ENCODE measurements around the gene PLEKHH3. TPM values are rescaled to one million over a fixed set of nuclear protein-coding genes. Genes with fewer than 3 reads are reported as not detected.

The PLEKHH3 gene
- polyA plus RNA-seq, 1 donor (not counting 4 experiments of a cell fraction or from before 2014, with no cell fraction given): 4.9 TPM

GRCh38 chr17:42677012-42677857 lies 441 bp upstream of the PLEKHH3 start:
- Histone ChIP-seq H3K9me3 (ENCODE audit: control insufficient read depth, low read depth, low read length) (no peaks in the 10 kb centered on the region), H3K9me1 (ENCODE audit: control insufficient read depth, extremely low read depth, insufficient read depth, low read length) (no peaks in the 10 kb centered on the region), H3K36me3 (ENCODE audit: control insufficient read depth in 2 of 2, extremely low read depth in 1 of 2, insufficient read depth in 2 of 2, low read length in 2 of 2) (peaks cover 4 to 9% of the 10 kb centered on the region in 2 experiments), H2AFZ (ENCODE audit: control insufficient read depth, low read length) (peak overlapping the region; percentile 79), H3K79me2 (ENCODE audit: control insufficient read depth, insufficient read depth, low read length) (peaks cover 16% of the 10 kb centered on the region), H3K9ac (ENCODE audit: control insufficient read depth, extremely low read depth, insufficient read depth, low read length) (peak overlapping the region; percentile 85), H3K27me3 (ENCODE audit: control insufficient read depth, extremely low read depth, insufficient read depth, low read length) (no peaks in the 10 kb centered on the region), H4K20me1 (ENCODE audit: control insufficient read depth, extremely low read depth, insufficient read depth, low read length) (peaks cover 6% of the 10 kb centered on the region), H3K27ac (ENCODE audit: control insufficient read depth, insufficient read depth, low read length) (peak overlapping the region; percentile 95), H3K4me2 (ENCODE audit: control insufficient read depth, extremely low read depth, insufficient read depth, low read depth, low read length) (peak overlapping the region; percentile 96), H3K4me3 (ENCODE audit: control insufficient read depth in 2 of 3, extremely low read depth in 1 of 3, insufficient read depth in 2 of 3, low read depth in 1 of 3, low read length in 3 of 3) (peak overlapping the region; percentile 92 to 93 (median 92)), H3K4me1 (ENCODE audit: control insufficient read depth, extremely low read depth, insufficient read depth, low read length) (peaks cover 57% of the 10 kb centered on the region)
- DNase-seq (ENCODE audit: low read depth, low spot score): peak; percentile 97
- dilution Hi-C loops (cut with MboI; ENCODE audit: extremely low pct_ligation_motif_present, low sequenced_read_pairs): no loop called here
- no peak for TF ChIP-seq CTCF (optimal IDR thresholded peaks at IDR 0.05 in 1 of 3, IDR thresholded peaks at IDR 0.05 in 1 of 3, conservative IDR thresholded peaks at IDR 0.05 in 1 of 3; ENCODE audit: extremely low read depth in 1 of 3, insufficient read depth in 2 of 3, low read length in 3 of 3)
- no peak for TF ChIP-seq EZH2 (IDR thresholded peaks at IDR 0.05; ENCODE audit: low read length)
- peak; percentile 83 for FAIRE-seq

GRCh38 chr17:42675965-42676423 lies 800 bp downstream of the PLEKHH3 start:
- TF ChIP-seq EZH2 (IDR thresholded peaks at IDR 0.05; ENCODE audit: low read length): no peak
- no peak for TF ChIP-seq CTCF (optimal IDR thresholded peaks at IDR 0.05 in 1 of 3, IDR thresholded peaks at IDR 0.05 in 1 of 3, conservative IDR thresholded peaks at IDR 0.05 in 1 of 3; ENCODE audit: extremely low read depth in 1 of 3, insufficient read depth in 2 of 3, low read length in 3 of 3)
- peaks cover 66% of the 10 kb centered on the region for H3K4me1 ChIP-seq (ENCODE audit: control insufficient read depth, extremely low read depth, insufficient read depth, low read length)
- peak overlapping the region; percentile 92 to 93 (median 92) for H3K4me3 ChIP-seq (ENCODE audit: control insufficient read depth in 2 of 3, extremely low read depth in 1 of 3, insufficient read depth in 2 of 3, low read depth in 1 of 3, low read length in 3 of 3)
- no peaks in the 10 kb centered on the region for H3K27me3 ChIP-seq (ENCODE audit: control insufficient read depth, extremely low read depth, insufficient read depth, low read length)
- DNase-seq (ENCODE audit: low read depth, low spot score) (no peak), FAIRE-seq (no peak)
- peaks cover 13 to 14% of the 10 kb centered on the region in 2 experiments for H3K36me3 ChIP-seq (ENCODE audit: control insufficient read depth in 2 of 2, extremely low read depth in 1 of 2, insufficient read depth in 2 of 2, low read length in 2 of 2)
- H4K20me1 ChIP-seq (ENCODE audit: control insufficient read depth, extremely low read depth, insufficient read depth, low read length): peaks cover 6% of the 10 kb centered on the region
- peak overlapping the region; percentile 79 for H3K9ac ChIP-seq (ENCODE audit: control insufficient read depth, extremely low read depth, insufficient read depth, low read length)
- dilution Hi-C loops (cut with MboI; ENCODE audit: extremely low pct_ligation_motif_present, low sequenced_read_pairs): no loop called here
- no peaks in the 10 kb centered on the region for H3K9me3 ChIP-seq (ENCODE audit: control insufficient read depth, low read depth, low read length)
- peaks cover 16% of the 10 kb centered on the region for H3K79me2 ChIP-seq (ENCODE audit: control insufficient read depth, insufficient read depth, low read length)
- peak overlapping the region; percentile 49 for H3K27ac ChIP-seq (ENCODE audit: control insufficient read depth, insufficient read depth, low read length)
- peak overlapping the region; percentile 91 for H3K4me2 ChIP-seq (ENCODE audit: control insufficient read depth, extremely low read depth, insufficient read depth, low read depth, low read length)
- H2AFZ ChIP-seq (ENCODE audit: control insufficient read depth, low read length): peak overlapping the region; percentile 58
- H3K9me1 ChIP-seq (ENCODE audit: control insufficient read depth, extremely low read depth, insufficient read depth, low read length): peaks cover 3% of the 10 kb centered on the region
